GM12864 (cell line): ENCODE data around the gene FARP2.
"Not testable (repeated sequence)": the region's sequence is repeated elsewhere in the genome, so short reads cannot be mapped to it uniquely, and the experiment has no call there.

Experiments used
- DNase-seq: peaks from one replicate; pipeline ENCODE4 v3.0.0-alpha.2; 2011; ENCODE audit warnings: low read depth
- H3K4me3 ChIP-seq: 2 replicates; pipeline ENCODE4 v1.5.1; 2011; ENCODE audit warnings: mild to moderate bottlenecking, low read depth, low read length, control low read depth
- CTCF ChIP-seq: IDR thresholded peaks from 2 replicates; pipeline ENCODE4 v1.5.1; 2011; ENCODE audit warnings: low read depth, mild to moderate bottlenecking, moderate library complexity, low read length, control low read depth, inconsistent platforms; ENCODE audit errors: missing control alignments

FARP2 gene

GRCh38 chr2:241390301-241391206 lies 34.5 kb downstream of the FARP2 start:
- no peak for TF ChIP-seq CTCF
- H3K4me3 ChIP-seq, result no peak overlapping the region
- DNase-seq, result peak; percentile 55

- no peak overlapping the region for H3K4me3 ChIP-seq
- DNase-seq, result no peak
- TF ChIP-seq CTCF, result peak; percentile 65
These were observed 36.0 kb downstream of the FARP2 start for GRCh38 chr2:241391892-241392665.

- DNase-seq, H3K4me3 ChIP-seq: not testable (repeated sequence)
These were observed 36.7 kb downstream of the FARP2 start for GRCh38 chr2:241392753-241393152.

GRCh38 chr2:241393524-241394196 lies 37.6 kb downstream of the FARP2 start:
- no peak overlapping the region for H3K4me3 ChIP-seq
- no peak for TF ChIP-seq CTCF
- no peak for DNase-seq

- not testable (repeated sequence) for H3K4me3 ChIP-seq, DNase-seq
These were observed 40.7 kb downstream of the FARP2 start for GRCh38 chr2:241396809-241397208.

GRCh38 chr2:241399941-241400922 lies 44.1 kb downstream of the FARP2 start:
- no peak for TF ChIP-seq CTCF
- no peak for DNase-seq
- no peak overlapping the region for H3K4me3 ChIP-seq

GRCh38 chr2:241408849-241409248 lies 52.8 kb downstream of the FARP2 start:
- no peak for TF ChIP-seq CTCF
- H3K4me3 ChIP-seq, result no peak overlapping the region
- no peak for DNase-seq
